GM18907 (cell line): ENCODE results near the gene GPR12.
A peak's percentile ranks its signal among the peaks of the same experiment; 100 is the strongest.

ENCODE experiments used
- ATAC-seq: cut with Tn5 transposase; IDR thresholded peaks from one replicate; pipeline ENCODE4 v1.9.1; 2021; ENCODE audit warnings: mild to moderate bottlenecking, moderate library complexity; ENCODE audit not compliant: unreplicated experiment

The GPR12 gene, protein sequence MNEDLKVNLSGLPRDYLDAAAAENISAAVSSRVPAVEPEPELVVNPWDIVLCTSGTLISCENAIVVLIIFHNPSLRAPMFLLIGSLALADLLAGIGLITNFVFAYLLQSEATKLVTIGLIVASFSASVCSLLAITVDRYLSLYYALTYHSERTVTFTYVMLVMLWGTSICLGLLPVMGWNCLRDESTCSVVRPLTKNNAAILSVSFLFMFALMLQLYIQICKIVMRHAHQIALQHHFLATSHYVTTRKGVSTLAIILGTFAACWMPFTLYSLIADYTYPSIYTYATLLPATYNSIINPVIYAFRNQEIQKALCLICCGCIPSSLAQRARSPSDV

DNA sequence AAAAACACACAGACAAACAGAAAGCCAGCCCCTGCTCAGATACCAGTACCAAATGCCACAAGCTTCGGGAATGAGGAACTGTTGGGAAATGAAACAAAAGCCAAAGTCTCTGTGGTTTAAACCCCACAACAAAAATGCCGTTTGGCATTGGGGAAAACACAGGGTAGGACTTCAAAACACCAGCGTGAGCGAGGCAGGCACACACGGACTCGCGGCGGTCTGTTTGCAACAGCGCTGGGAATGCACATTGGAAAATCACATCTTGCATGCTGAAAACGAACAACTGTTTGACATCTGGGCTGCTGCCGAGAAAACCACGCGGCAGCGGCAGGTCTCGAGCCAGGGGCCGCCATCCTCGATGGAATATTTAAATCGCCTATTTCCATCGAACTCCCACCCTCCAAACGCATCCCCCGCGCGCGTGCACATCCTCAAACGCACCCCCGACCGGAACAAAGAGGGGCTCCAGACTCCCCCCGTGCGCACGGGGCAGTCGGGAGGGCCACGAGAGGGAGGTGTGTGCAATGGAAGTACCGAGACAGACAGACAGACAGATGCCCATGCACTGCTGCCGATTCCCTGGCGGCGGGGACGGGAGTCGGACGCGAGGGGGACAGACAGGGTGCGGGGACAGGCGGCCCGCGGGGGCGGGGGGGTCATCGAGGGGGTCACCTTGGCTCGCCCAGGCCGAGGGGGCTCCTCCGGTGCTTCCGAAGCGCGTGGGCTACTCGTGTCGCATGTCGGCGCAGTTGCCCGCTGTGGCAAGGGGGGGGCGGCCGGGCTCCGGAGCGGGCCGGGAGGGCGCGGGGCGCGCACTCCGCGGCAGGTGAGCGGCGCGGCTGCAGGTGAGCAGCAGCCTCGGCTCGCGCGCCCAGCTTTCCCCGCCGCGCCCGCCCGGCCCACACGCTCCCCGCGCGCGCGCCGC, at the start of gene GPR12:
Gene GPR12 (minus strand): TSS at position 880 of the 925 bp plus-strand sequence. CDS start 959 bp downstream, outside the sequence.
- no peak for ATAC-seq

DNA sequence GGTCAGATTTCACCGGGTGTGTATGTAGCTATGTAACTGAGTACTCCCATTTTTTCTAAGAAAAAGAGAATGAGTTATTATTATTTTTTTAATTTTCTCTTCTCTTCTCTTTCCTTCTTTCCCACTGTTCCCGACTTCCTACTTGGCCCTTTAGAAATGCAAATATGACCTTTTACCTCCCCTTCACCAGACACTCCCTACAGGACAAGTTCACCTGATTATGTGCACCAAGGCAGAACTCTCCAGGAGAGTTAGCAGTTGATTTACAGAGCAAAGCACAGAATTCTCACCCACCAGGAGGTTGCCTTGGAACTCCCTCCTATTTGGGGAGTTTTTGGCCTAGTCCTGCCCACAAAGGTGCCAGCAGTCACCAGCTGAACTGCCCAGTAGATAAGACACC, 49.5 kb upstream of the GPR12 start:
- no peak for ATAC-seq

GRCh38 chr13:26806891-26807290, 46.3 kb upstream of the GPR12 start:
- ATAC-seq, result no peak

DNA sequence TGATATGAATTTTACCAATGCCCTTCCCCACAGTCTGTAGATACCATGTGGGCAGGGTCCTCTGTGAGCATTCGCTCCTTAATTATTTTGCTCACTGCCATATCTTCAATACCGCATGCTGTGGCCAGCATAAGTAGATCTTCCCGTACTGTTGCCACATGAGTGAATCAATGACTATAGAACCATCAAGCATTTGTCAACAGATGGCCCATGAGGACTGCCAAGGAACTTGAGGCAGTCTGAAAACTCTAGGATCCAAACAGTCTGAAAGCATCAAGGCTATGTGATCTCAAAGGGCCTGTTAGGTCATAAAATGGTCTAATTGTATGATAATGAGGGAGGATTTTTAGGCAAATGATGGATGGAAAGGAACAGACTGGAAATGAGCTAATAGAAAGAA, 27.4 kb upstream of the GPR12 start:
- ATAC-seq, result no peak

GRCh38 chr13:26786651-26787295, 26.2 kb upstream of the GPR12 start:
- ATAC-seq, result no peak

- ATAC-seq, result peak; percentile 58
These were observed 25.4 kb upstream of the GPR12 start for GRCh38 chr13:26785838-26786630.

- peak; percentile 75 for ATAC-seq
These were observed 24.4 kb upstream of the GPR12 start for GRCh38 chr13:26784704-26785639.

DNA sequence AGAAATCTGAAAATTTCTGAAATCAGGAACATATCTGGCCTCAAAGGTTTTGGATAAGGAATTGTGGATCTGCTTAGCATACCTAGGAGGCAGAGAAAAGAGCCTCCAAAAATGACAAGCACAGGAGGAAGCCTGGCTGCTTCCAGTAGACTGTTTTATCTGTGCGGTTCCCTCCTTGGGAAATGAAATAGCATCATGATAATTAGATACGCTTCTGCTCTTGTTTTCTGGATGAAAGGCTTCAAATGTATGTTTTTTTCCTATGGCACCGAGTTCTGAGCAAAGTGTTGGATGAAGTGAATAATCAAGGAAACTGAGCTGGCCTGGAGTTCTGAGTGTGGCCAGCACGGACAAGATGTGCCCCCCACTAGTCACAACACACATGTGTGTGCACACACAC, 19.8 kb upstream of the GPR12 start:
- ATAC-seq, result no peak

DNA sequence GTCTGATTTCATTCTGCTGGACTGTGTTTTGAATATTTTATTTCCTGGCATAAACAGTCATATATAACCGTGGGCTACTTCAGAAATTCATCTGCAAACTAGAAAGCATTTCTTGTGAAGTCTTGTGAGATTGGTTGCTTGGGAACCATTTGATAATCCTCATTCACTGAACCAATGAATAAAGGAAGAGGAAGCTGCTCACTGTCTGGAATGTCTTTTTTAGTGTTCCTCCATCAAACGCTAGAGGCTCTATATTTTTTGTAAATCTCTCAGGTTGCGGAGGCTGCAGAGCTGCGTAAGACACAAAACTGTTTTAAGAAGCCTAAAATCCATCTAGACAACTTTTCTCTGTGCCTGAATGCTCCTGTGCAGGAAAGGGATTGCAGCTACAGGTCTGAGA, 18.7 kb upstream of the GPR12 start:
- ATAC-seq, result no peak

GRCh38 chr13:26772531-26772930, 11.9 kb upstream of the GPR12 start:
- ATAC-seq, result no peak

GRCh38 chr13:26771796-26772195, 11.2 kb upstream of the GPR12 start:
- ATAC-seq, result no peak

GRCh38 chr13:26762745-26763345, 2.3 kb upstream of the GPR12 start:
- no peak for ATAC-seq

DNA sequence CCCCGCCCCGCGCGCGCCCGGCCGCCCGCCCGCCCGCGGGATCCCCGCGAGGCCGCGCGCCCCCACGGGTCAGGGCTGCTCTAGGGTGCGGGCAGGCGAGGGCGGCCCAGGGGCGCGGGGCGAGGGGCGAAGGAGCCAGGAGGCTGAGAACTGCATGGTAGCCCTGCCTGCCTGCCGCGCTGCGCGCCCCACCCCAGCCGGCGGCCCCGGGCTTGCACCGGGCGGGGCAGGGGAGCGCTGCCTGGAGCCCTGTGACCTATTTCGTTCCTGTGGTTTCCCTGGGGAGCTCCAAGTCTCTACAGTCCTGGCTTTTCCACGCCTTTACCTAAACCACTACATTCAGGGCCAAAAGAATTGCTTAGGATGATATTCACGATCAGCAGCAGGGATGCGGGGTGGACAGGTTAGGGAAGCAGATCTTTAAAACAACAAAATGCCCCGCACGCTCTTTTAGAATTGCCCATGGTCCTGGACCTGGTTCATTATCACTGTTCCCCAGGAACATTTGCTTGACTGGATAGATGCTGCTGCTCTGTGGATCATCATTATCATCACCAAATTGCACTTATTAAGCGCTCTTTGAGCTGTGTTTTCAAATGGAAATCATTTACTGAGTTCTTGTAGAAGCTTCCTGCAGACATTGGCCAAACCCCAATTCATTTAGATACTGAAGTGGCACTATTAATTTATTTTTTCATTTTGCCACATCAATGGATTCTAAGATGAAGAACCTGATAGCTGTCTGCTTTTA, 421 bp upstream of the GPR12 start:
- no peak for ATAC-seq

GRCh38 chr13:26759249-26759906, 1.2 kb downstream of the GPR12 start:
- ATAC-seq, result no peak

- no peak for ATAC-seq
These were observed 2.0 kb downstream of the GPR12 start for GRCh38 chr13:26758496-26759157.

DNA sequence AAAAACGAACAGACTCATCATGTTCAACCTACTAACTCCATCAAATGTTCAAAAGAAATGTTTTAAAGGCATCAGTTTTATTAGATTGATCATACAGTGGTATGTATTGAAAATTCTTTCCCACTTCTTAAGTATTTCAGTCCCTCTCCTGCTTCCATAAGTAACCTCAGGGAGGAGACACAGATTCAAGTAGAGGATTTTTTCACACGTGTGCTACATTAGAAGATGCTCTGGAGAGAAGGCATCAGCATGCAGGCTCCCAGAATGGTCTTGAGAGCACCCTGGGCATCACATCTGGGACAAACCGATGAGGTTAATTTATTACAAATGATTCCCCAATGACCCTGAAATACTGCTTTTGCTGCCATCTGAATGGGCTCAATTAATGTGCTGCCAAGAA, 3.6 kb downstream of the GPR12 start:
- no peak for ATAC-seq

GRCh38 chr13:26752671-26753070, 7.9 kb downstream of the GPR12 start:
- ATAC-seq, result no peak
